ENCODE results near the gene CADM1.

DNA sequence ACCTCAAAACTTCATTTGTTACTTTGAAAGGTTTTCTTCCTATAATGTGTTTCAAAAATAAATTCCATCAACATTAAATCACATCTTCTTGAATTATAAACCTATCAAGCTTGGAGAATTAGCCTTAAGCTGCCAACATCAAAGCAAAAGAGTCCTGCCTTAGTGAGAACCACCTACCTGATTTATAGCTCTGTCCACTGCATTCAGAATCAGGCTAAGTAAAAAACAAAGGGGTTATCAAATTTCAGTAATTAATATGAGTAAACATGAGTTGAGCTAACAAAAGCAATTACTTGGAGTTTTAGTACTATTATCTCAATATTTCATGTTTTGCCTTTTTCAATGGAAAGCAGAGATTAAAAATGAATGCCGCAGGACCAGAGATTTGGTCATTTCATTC, 73.9 kb downstream of the CADM1 start:
- no peak for TF ChIP-seq RAD21 (CRISPR knock-in tag; conservative IDR thresholded peaks at IDR 0.05 in 1 of 2, IDR thresholded peaks at IDR 0.05 in 1 of 2)
- TF ChIP-seq SIN3A (IDR thresholded peaks at IDR 0.05; ENCODE audit: borderline replicate concordance in 2 of 2, control insufficient read depth in 1 of 2, low read depth in 2 of 2, low read length in 2 of 2), result no peak
- TF ChIP-seq EZH2 (IDR thresholded peaks at IDR 0.05; ENCODE audit: borderline replicate concordance, low read depth, low read length), result no peak
- no peak for TF ChIP-seq SMC3 (conservative IDR thresholded peaks at IDR 0.05; ENCODE audit: insufficient read depth, low read depth, low read length)
- TF ChIP-seq ZNF311 (CRISPR knock-in tag; IDR thresholded peaks at IDR 0.05), result no peak
- no peak for TF ChIP-seq ZNF76 (CRISPR knock-in tag; IDR thresholded peaks at IDR 0.05; ENCODE audit: borderline replicate concordance)
- TF ChIP-seq NR1H2 (CRISPR knock-in tag; IDR thresholded peaks at IDR 0.05), result no peak
- no peak for TF ChIP-seq SPI1 (IDR thresholded peaks at IDR 0.05; ENCODE audit: borderline replicate concordance, low read depth, low read length)

Data from K562 (cell line).